ENCODE results near the gene SLC2A6. TPM values are rescaled to one million over a fixed set of nuclear protein-coding genes. Genes with fewer than 3 reads are reported as not detected.

SLC2A6 gene
- total and polyA plus RNA-seq, 2 donors (not counting 1 experiment from before 2014, with no cell fraction given) = 7.6 to 9.1 TPM

GRCh38 chr9:133516256-133516960 is 37.5 kb upstream of the SLC2A6 start:
- Histone ChIP-seq H3K27ac (ENCODE audit: insufficient read depth, low read length) (no peak overlapping the region), H3K9ac (ENCODE audit: insufficient read depth, low read length) (no peak overlapping the region), H3K4me1 (ENCODE audit: control insufficient read depth, extremely low read depth, insufficient read depth, low read length) (no peaks in the 10 kb centered on the region), H3K27me3 (ENCODE audit: control insufficient read depth, insufficient read depth, low read length) (peaks cover 7% of the 10 kb centered on the region), H4K20me1 (ENCODE audit: control insufficient read depth, extremely low read depth, insufficient read depth, low read length) (no peaks in the 10 kb centered on the region), H3K79me2 (ENCODE audit: control insufficient read depth, insufficient read depth, low read length) (no peaks in the 10 kb centered on the region), H3K9me3 (ENCODE audit: control insufficient read depth, insufficient read depth, low read depth, low read length) (peaks cover 3% of the 10 kb centered on the region), H3K4me3 (replicated peaks in 1 of 4; ENCODE audit: control extremely low read depth in 1 of 4, insufficient read depth in 1 of 4, low read depth in 3 of 4, low read length in 4 of 4) (no peak overlapping the region), H3K36me3 (ENCODE audit: control insufficient read depth, insufficient read depth, low read length) (no peaks in the 10 kb centered on the region), H3K4me2 (ENCODE audit: extremely low read depth, insufficient read depth, low read length) (no peak overlapping the region), H2AFZ (ENCODE audit: low read length) (no peak overlapping the region)
- TF ChIP-seq EZH2 (IDR thresholded peaks at IDR 0.05; ENCODE audit: low read length, missing control alignments) (no peak), CTCF (conservative IDR thresholded peaks at IDR 0.05 in 1 of 2, IDR thresholded peaks at IDR 0.05 in 1 of 2; ENCODE audit: low read depth in 1 of 2, low read length in 2 of 2) (no peak)
- no peak for DNase-seq (ENCODE audit: low read depth in 2 of 2)

GRCh38 chr9:133515615-133516255 is 36.8 kb upstream of the SLC2A6 start:
- peaks cover 3% of the 10 kb centered on the region for H3K9me3 ChIP-seq (ENCODE audit: control insufficient read depth, insufficient read depth, low read depth, low read length)
- H3K4me3 ChIP-seq (replicated peaks in 1 of 4; ENCODE audit: control extremely low read depth in 1 of 4, insufficient read depth in 1 of 4, low read depth in 3 of 4, low read length in 4 of 4) = no peak overlapping the region
- H2AFZ ChIP-seq (ENCODE audit: low read length) = no peak overlapping the region
- no peak overlapping the region for H3K4me2 ChIP-seq (ENCODE audit: extremely low read depth, insufficient read depth, low read length)
- no peaks in the 10 kb centered on the region for H4K20me1 ChIP-seq (ENCODE audit: control insufficient read depth, extremely low read depth, insufficient read depth, low read length)
- H3K9ac ChIP-seq (ENCODE audit: insufficient read depth, low read length) = no peak overlapping the region
- no peak for DNase-seq (ENCODE audit: low read depth in 2 of 2)
- peaks cover 7% of the 10 kb centered on the region for H3K27me3 ChIP-seq (ENCODE audit: control insufficient read depth, insufficient read depth, low read length)
- H3K36me3 ChIP-seq (ENCODE audit: control insufficient read depth, insufficient read depth, low read length) = no peaks in the 10 kb centered on the region
- no peak overlapping the region for H3K27ac ChIP-seq (ENCODE audit: insufficient read depth, low read length)
- H3K4me1 ChIP-seq (ENCODE audit: control insufficient read depth, extremely low read depth, insufficient read depth, low read length) = no peaks in the 10 kb centered on the region
- H3K79me2 ChIP-seq (ENCODE audit: control insufficient read depth, insufficient read depth, low read length) = no peaks in the 10 kb centered on the region
- TF ChIP-seq EZH2 (IDR thresholded peaks at IDR 0.05; ENCODE audit: low read length, missing control alignments) = no peak
- TF ChIP-seq CTCF (conservative IDR thresholded peaks at IDR 0.05 in 1 of 2, IDR thresholded peaks at IDR 0.05 in 1 of 2; ENCODE audit: low read depth in 1 of 2, low read length in 2 of 2) = no peak

GRCh38 chr9:133515240-133515610 is 36.3 kb upstream of the SLC2A6 start:
- no peak for DNase-seq (ENCODE audit: low read depth in 2 of 2)
- H3K4me2 ChIP-seq (ENCODE audit: extremely low read depth, insufficient read depth, low read length) = no peak overlapping the region
- no peak overlapping the region for H3K9ac ChIP-seq (ENCODE audit: insufficient read depth, low read length)
- H4K20me1 ChIP-seq (ENCODE audit: control insufficient read depth, extremely low read depth, insufficient read depth, low read length) = no peaks in the 10 kb centered on the region
- H3K79me2 ChIP-seq (ENCODE audit: control insufficient read depth, insufficient read depth, low read length) = no peaks in the 10 kb centered on the region
- no peak overlapping the region for H3K4me3 ChIP-seq (replicated peaks in 1 of 4; ENCODE audit: control extremely low read depth in 1 of 4, insufficient read depth in 1 of 4, low read depth in 3 of 4, low read length in 4 of 4)
- no peak overlapping the region for H3K27ac ChIP-seq (ENCODE audit: insufficient read depth, low read length)
- peaks cover 7% of the 10 kb centered on the region for H3K27me3 ChIP-seq (ENCODE audit: control insufficient read depth, insufficient read depth, low read length)
- no peak overlapping the region for H2AFZ ChIP-seq (ENCODE audit: low read length)
- H3K4me1 ChIP-seq (ENCODE audit: control insufficient read depth, extremely low read depth, insufficient read depth, low read length) = no peaks in the 10 kb centered on the region
- H3K36me3 ChIP-seq (ENCODE audit: control insufficient read depth, insufficient read depth, low read length) = no peaks in the 10 kb centered on the region
- peaks cover 3% of the 10 kb centered on the region for H3K9me3 ChIP-seq (ENCODE audit: control insufficient read depth, insufficient read depth, low read depth, low read length)
- TF ChIP-seq CTCF (conservative IDR thresholded peaks at IDR 0.05 in 1 of 2, IDR thresholded peaks at IDR 0.05 in 1 of 2; ENCODE audit: low read depth in 1 of 2, low read length in 2 of 2) (no peak), EZH2 (IDR thresholded peaks at IDR 0.05; ENCODE audit: low read length, missing control alignments) (no peak)
